GM19023 (cell line): ENCODE data around the gene HPN.
"Not testable (repeated sequence)": the region's sequence is repeated elsewhere in the genome, so short reads cannot be mapped to it uniquely, and the experiment has no call there.

Experiments
- ATAC-seq: cut with Tn5 transposase; IDR thresholded peaks from one replicate; pipeline ENCODE4 v1.9.1; 2021; ENCODE audit warnings: mild to moderate bottlenecking, moderate library complexity; ENCODE audit not compliant: unreplicated experiment

HPN gene

GRCh38 chr19:35041548-35042055 is at the start of gene HPN:
Gene HPN (plus strand): TSS chr19:35041721. CDS start chr19:35042507, 786 bp downstream.
- ATAC-seq = no peak

DNA sequence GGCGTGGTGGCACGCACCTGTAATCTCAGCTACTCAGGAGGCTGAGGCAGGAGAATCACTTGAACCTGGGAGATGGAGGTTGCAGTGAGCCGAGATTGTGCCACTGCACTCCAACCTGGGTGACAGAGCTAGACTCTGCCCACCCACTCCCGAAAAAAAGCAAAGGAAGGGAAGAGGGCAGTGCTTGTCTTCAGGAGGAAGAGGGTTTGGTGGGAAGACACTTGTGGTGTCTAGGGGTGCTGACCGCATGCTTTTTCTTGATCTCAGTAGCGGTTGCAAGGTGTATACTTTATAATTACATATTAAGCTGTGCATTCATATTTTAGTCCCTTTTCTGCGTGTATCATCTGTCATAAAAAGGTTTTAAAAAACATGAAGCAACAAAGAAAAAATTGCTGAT is 48.9 kb upstream of the HPN start:
- not testable (repeated sequence) for ATAC-seq

DNA sequence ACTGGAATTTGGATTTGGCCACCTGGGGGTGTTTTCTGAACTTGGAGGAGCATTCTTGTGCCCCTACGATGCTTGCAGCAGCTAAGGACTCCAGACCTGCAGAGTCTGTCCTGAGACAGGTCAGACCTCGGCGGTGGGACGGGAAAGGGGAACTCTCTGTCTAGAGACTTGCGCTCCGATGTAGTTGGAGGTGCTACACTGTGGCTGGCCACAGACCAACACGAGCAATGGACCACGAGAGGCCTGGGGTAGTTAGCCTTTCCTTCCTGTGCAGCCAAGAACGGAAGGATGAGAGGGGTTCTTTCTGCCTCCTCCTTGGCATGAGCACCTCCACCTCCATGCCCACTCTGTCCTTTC is 47.3 kb upstream of the HPN start:
- no peak for ATAC-seq

- no peak for ATAC-seq
Observed at GRCh38 chr19:34994643-34995541, 46.6 kb upstream of the HPN start.

DNA sequence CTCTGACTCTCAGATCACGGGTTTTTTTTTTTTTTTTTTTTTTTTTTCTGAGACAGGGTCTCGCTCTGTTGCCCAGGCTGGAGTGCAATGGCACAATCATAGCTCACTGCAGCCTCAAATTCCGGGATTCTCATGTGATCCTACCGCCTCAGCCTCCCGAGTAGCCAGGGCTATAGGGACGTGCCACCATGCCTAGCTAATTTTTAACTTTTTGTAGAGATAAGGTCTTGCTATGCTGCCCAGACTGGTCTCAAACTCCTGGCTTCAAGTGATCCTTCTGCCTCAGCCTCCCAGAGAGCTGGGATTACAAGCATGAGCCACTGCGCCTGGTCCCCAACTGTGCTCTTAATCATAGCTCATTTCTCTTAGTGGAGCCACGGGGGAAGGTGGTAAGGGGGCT is 46.0 kb upstream of the HPN start:
- ATAC-seq = no peak

- ATAC-seq = no peak
Observed at GRCh38 chr19:34997071-34997617, 44.4 kb upstream of the HPN start.

- not testable (repeated sequence) for ATAC-seq
Observed at GRCh38 chr19:34998224-34998623, 43.3 kb upstream of the HPN start.

DNA sequence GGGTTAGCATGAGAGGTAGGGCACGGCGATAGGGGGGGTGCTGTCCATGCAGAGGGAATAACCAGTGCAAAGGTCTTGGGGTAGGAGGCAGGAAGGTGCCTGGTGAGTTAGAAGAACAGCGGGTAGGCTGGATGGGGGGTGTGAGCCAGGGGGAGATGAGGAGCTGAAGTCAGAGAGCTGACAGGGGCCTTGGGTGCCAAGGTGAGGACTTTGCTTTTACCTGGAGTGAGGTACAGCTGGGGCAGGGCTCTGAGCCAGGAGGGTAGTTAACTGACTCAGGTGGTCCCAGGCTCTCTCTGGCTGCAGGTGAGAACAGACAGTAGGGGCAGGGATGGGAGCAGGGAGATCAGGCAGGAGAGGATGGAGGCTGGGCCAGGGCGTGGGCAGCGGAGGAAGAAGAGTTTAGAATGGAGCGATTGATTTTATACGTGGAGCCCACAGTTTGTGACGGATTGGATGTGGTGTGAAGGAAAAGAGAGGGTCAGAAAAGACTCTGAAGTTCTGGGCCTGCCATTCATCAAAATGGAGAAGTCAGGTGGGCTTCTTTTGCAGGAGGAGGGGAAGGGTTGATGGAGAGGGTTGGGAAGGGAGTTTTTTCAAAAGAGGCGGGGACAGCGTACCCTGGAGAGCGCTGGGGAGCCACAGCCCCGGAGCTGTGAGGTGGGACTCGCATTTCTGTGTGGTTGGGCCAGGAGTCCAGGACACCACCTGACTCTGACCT is 42.6 kb upstream of the HPN start:
- no peak for ATAC-seq

DNA sequence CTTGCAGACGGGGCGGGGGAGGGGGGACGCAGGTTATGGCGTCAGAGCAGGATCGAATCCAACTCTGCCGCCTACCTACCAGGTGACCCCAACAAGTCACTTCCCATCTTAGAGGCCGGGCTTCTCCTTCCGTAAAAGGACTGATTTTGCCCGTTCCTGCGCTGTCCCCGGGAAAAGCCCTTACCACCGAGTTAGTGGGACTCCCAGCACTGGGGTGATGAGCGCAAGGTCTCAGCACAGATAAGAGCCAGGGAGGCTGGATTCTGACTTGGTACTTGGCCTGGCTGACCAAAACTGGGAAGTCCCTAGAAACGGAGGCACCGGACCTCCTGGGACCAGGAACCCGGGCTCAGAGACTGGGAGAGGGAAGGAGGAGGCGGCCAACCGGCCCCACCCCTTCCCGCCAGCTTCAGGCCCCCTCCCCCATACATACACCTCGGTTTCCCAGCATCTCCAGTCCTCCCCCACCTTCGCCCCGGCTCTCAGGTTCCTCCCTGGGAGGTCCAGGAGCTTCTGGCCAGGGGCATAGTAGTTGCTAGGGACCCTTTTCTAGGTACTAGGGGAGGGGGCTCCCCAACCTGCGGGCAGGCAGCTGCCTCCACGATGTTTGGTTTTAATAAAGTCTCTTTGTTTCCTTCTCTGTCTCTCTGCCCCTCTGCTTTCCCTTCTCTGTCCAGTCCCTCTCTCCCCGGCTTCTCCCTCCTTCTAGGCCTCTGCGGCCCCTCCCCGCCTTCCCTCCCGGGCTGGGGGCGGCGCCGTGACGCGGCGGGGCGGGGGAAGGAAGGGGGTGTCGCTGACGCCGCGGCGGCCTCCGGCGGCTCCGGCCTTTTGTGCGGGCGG is 41.8 kb upstream of the HPN start, which contains the start of gene GRAMD1A:
Gene GRAMD1A, plus strand, starts transcription at position 826 of the 840 bp plus-strand sequence. CDS start 156 bp downstream, outside the sequence.
- ATAC-seq = peak; percentile 51

DNA sequence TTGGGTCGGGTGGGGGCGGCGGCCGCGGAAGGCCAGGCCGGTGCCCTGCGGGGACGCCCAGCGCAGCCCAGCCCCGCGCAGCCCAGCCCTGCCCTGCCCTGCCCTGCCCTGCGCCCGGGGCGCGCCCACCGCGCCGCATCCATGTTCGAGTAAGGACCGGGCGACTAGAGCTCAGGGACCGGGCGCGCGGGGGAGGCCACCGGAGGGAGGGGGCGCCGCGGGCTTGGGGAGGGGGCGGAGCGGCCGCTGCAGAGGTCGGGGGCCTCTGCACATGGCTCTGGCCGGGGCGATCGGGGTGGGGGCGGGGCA is 41.2 kb upstream of the HPN start:
- ATAC-seq = no peak

DNA sequence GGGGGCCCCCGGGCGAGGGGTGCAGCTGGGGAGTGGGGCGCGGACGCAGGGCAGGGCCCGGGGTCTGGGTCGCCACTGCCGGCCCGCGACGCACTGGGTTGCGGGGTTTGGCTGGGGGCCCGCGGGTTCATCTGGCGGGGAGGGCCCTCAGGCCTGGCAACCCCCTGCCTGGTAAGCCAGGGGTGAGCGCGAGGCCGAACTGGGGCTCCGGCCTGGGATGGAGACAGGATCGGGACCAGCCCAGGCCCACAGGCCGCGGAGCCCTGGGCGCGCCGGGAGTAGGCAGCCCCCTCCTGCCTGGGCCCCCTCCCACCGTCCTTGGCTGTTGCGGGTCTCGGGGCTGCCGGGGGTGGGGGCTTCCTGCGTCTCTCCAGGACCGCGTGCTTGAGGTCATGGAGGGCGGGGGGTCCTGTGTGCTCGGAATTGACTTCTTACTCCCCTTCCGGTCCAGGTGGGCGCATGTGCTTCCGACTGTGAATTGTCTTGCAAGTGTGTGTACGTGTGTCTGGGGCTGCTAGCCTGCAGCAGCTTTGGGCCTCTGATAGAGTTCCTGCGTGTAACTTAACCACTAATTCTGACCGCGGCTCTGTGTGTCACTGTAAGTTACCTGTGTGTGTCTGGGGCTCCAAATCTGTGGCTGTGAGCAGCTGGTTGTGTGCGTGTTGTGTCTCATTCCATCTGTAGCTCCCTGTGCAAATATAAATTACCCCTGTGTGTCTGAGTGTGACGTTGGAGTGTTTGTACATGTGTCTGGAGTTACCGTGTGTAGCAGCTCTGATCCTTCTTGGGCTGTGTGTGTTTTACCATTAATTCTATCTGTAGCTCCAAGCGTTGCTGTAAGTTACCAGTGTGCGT is 40.6 kb upstream of the HPN start:
- ATAC-seq = peak; percentile 20

DNA sequence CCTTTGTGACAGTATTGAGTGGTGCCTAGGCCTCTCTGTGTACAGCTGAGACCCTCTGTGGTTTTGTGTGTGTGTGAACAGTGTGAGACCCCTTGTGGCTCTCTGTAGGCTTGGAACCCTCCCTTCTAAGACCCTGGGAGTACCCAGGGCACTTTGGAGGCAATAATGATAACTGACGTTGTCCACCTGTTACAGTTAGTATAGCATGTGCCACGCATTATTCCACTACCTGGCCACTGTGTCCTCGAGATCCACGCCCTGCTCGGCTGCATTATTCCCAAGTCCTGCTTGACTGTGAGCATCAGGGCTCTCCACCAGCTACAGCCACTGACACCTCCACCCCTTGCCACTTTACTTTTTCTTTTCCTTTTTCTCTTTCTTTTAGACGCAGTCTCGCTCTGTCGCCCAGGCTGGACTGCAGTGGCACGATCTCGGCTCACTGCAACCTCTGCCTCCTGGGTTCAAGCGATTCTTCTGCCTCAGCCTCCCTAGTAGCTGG is 39.4 kb upstream of the HPN start:
- no peak for ATAC-seq

DNA sequence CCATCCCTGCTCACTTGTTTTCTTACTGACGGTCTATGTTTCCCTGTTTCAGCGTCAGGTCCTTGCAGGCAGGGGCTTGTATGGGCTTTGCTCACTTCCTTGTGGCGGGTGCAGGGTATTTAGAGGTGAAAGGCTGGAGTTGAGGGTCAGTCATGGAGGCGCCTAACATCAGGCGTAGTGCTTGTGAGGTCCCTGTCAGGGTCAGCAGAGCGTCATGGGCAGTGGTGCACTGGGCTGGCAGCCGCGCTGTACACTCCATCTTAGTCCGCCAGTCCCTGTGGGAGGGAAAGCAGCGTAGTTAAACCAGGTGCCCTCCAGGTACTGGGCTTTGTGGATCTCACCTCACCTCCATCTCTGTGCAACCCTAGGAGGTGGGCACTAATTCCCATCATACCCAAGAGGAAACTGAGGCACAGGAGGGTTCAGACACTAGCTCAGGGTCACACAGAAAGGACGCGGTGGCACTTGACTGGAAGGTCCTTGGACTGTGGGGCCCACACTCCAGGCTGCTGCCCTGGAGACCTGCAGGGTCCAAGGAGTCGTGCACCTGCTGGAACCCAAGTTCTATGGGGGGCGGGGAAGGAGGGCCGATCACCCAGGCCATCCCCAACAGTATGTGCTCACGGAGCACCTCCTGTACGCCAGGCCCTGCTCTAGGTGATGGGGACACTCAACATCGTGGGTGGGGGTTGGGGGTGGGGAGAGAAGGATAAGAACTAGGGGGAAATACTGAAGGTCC is 36.8 kb upstream of the HPN start:
- ATAC-seq = no peak

GRCh38 chr19:35005256-35005977 is 36.1 kb upstream of the HPN start:
- no peak for ATAC-seq

DNA sequence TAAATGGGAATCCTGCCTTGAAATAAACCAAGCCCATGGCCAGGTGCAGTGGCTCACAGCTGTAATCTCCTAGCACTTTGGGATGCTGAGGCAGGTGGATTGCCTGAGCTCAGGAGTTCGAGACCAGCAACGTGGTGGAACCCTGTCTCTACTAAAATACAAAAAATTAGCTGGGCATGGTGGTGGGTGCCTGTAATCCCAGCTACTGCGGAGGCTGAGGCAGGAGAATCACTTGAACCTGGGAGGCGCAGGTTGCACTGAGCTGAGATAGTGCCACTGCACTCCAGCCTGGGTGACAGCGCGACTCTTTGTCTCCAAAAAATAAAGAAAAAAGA is 35.5 kb upstream of the HPN start:
- not testable (repeated sequence) for ATAC-seq

- ATAC-seq = no peak
Observed at GRCh38 chr19:35006342-35006998, 35.1 kb upstream of the HPN start.

DNA sequence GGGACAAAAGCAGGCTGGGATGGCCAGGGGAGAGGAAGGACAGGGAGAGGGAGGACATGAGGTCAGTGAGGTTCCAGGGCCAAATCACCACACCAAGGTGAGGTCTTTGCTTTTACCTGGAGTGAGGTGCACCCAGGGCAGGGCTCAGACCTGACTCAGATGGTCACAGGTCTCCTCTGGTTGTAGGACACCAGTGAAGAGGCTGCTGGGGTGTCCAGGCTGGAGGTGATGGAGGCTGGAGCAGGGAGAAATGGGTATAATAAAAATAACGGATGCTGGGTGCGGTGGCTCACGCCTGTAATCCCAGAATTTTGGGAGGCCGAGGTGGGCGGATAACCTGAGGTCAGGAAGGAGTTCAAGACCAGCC is 34.5 kb upstream of the HPN start:
- ATAC-seq = no peak

DNA sequence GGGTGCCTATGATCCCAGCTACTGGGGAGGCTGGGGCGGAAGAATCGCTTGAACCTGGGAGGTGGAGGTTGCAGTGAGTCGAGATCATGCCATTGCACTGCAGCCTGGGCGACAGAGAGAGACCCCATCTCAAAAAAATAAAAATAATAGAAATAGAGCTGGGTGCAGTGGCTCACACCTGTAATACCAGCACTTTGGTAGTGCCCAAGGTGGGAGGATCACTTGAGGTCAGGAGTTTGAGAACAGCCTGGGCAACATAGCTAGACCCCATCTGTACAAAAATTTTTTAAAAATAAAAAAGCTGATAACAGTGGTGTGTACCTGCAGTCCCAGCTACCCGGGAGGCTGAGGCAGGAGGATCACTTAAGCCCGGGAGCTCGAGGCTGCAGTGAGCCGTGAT is 34.1 kb upstream of the HPN start:
- ATAC-seq = not testable (repeated sequence)
